Neural cell (in vitro differentiated cells): ENCODE data around the gene STRADA. TPM values are rescaled to one million over a fixed set of nuclear protein-coding genes. Genes with fewer than 3 reads are reported as not detected.

Experiments used
- H2AFZ ChIP-seq: fragments of 200-600, 300-800 bp; sonication (generic), shearing (Covaris generic); 2 replicates; pipeline ENCODE4 v1.6.0; 2014; ENCODE audit warnings: low read depth, mild to moderate bottlenecking, antibody characterized with exemption, low read length, moderate library complexity
- H3F3A ChIP-seq: fragments of 200-600 bp; shearing (Covaris generic); 2 replicates; pipeline ENCODE4 v1.6.1; 2016; ENCODE audit warnings: mild to moderate bottlenecking, moderate library complexity, mixed read lengths, antibody characterized with exemption, low read length; ENCODE audit not compliant: insufficient read depth, poor library complexity, severe bottlenecking
- H3K27ac ChIP-seq: fragments of 200-600, 300-800 bp; sonication (generic), shearing (Covaris generic); 2 replicates; pipeline ENCODE4 v1.5.1; 2014; ENCODE audit warnings: mild to moderate bottlenecking, low read length, moderate library complexity
- H3K27me3 ChIP-seq: fragments of 300-800, 200-600 bp; sonication (generic), shearing (Covaris generic); 2 replicates; pipeline ENCODE4 v1.6.0; 2014; ENCODE audit warnings: mild to moderate bottlenecking, low read depth, low read length, moderate library complexity; ENCODE audit not compliant: insufficient read depth
- H3K36me3 ChIP-seq: fragments of 300-800, 200-600 bp; sonication (generic), shearing (Covaris generic); 2 replicates; pipeline ENCODE4 v1.5.1; 2014; ENCODE audit warnings: mild to moderate bottlenecking, antibody characterized with exemption, low read length, moderate library complexity; ENCODE audit not compliant: insufficient read depth
- H3K4me2 ChIP-seq: fragments of 300-800, 200-600 bp; sonication (generic), shearing (Covaris generic); 2 replicates; pipeline ENCODE4 v1.6.0; 2014; ENCODE audit warnings: mild to moderate bottlenecking, low read length
- H3K4me3 ChIP-seq: fragments of 300-800, 200-600 bp; sonication (generic), shearing (Covaris generic); 2 replicates; pipeline ENCODE4 v1.5.1; 2014; ENCODE audit warnings: mild to moderate bottlenecking, low read length, moderate library complexity
- H3K79me2 ChIP-seq: fragments of 200-600 bp; shearing (Covaris generic); replicated peaks from 2 replicates; pipeline ENCODE4 v1.6.0; 2014; ENCODE audit warnings: mild to moderate bottlenecking, low read length, moderate library complexity; ENCODE audit not compliant: insufficient read depth
- H3K9ac ChIP-seq: fragments of 300-800, 200-600 bp; sonication (generic), shearing (Covaris generic); 2 replicates; pipeline ENCODE4 v1.6.1; 2016; ENCODE audit warnings: mild to moderate bottlenecking, low read length, mixed read lengths
- H3K9me2 ChIP-seq: fragments of 200-600 bp; shearing (Covaris generic); 2 replicates; pipeline ENCODE4 v1.6.1; 2016; ENCODE audit warnings: mild to moderate bottlenecking, low read length, mixed read lengths; ENCODE audit not compliant: insufficient read depth
- H3K9me3 ChIP-seq: fragments of 200-600, 300-800 bp; sonication (generic), shearing (Covaris generic); 2 replicates; pipeline ENCODE4 v1.6.1; 2016; ENCODE audit warnings: mild to moderate bottlenecking, mixed run types, low read length, moderate library complexity, mixed read lengths
- H4K20me1 ChIP-seq: fragments of 200-600 bp; shearing (Covaris generic); 2 replicates; pipeline ENCODE4 v1.6.1; 2016; ENCODE audit warnings: mild to moderate bottlenecking, mixed run types; ENCODE audit not compliant: insufficient read depth
- EP300 ChIP-seq: fragments of 450-650 bp; conservative IDR thresholded peaks from 2 replicates; pipeline ENCODE4 v1.6.1; 2014; ENCODE audit warnings: antibody characterized with exemption, mild to moderate bottlenecking, moderate library complexity; ENCODE audit not compliant: poor library complexity, severe bottlenecking
- EZH2 ChIP-seq: fragments of 200-600, 300-800 bp; shearing (Covaris generic), sonication (generic); IDR thresholded peaks from 2 replicates; pipeline ENCODE4 v1.6.1; 2014; ENCODE audit warnings: antibody characterized with exemption, low read length, borderline replicate concordance, mild to moderate bottlenecking; ENCODE audit not compliant: insufficient read depth, poor library complexity, severe bottlenecking
- MXI1 ChIP-seq: fragments of 450-650 bp; conservative IDR thresholded peaks from 2 replicates; pipeline ENCODE4 v1.6.1; 2014; ENCODE audit warnings: antibody characterized with exemption, mild to moderate bottlenecking; ENCODE audit not compliant: poor library complexity, severe bottlenecking
- POLR2AphosphoS5 ChIP-seq: IDR thresholded peaks from 2 replicates; pipeline ENCODE4 v1.6.1; 2012
- REST ChIP-seq: IDR thresholded peaks from 2 replicates; pipeline ENCODE4 v1.6.1; 2012; ENCODE audit warnings: borderline replicate concordance
- polyA plus RNA-seq: library from polyadenylated mRNA; depleted of rRNA; stranded (reverse); fragments of >200 nt; gene quantifications from 2 replicates; pipeline ENCODE4 v1.2.3, GENCODE V29; 2014
- TF ChIP-seq, protein P1 (sequence below): fragments of 450-650 bp; IDR thresholded peaks from 2 replicates; pipeline ENCODE4 v1.5.1; 2014; ENCODE audit warnings: antibody characterized with exemption, mild to moderate bottlenecking, moderate library complexity; ENCODE audit not compliant: poor library complexity, severe bottlenecking

Gene STRADA
- polyA plus RNA-seq, 1 donor from 2014 or later, result 18.4 TPM

GRCh38 chr17:63701456-63701820, 40.2 kb downstream of the STRADA start:
- H3F3A ChIP-seq, result no peaks in the 10 kb centered on the region
- peaks cover 6% of the 10 kb centered on the region for H3K79me2 ChIP-seq
- no peaks in the 10 kb centered on the region for H3K27me3 ChIP-seq
- no peak overlapping the region for H3K9ac ChIP-seq
- H2AFZ ChIP-seq, result no peak overlapping the region
- TF ChIP-seq EZH2, result no peak
- no peak for TF ChIP-seq MXI1
- no peak overlapping the region for H3K4me2 ChIP-seq
- H3K9me3 ChIP-seq, result no peaks in the 10 kb centered on the region
- H3K36me3 ChIP-seq, result no peaks in the 10 kb centered on the region
- no peaks in the 10 kb centered on the region for H3K9me2 ChIP-seq
- no peaks in the 10 kb centered on the region for H4K20me1 ChIP-seq
- peak overlapping the region; percentile 59 for H3K4me3 ChIP-seq
- H3K27ac ChIP-seq, result no peak overlapping the region

- peak overlapping the region; percentile 66 for H3K4me3 ChIP-seq
- no peaks in the 10 kb centered on the region for H4K20me1 ChIP-seq
- H3K9me2 ChIP-seq, result no peaks in the 10 kb centered on the region
- peak overlapping the region; percentile 45 for H2AFZ ChIP-seq
- H3K9ac ChIP-seq, result peak overlapping the region; percentile 86
- no peaks in the 10 kb centered on the region for H3K36me3 ChIP-seq
- no peaks in the 10 kb centered on the region for H3F3A ChIP-seq
- TF ChIP-seq EP300 (no peak), POLR2AphosphoS5 (no peak), REST (no peak)
- TF ChIP-seq, protein P1, sequence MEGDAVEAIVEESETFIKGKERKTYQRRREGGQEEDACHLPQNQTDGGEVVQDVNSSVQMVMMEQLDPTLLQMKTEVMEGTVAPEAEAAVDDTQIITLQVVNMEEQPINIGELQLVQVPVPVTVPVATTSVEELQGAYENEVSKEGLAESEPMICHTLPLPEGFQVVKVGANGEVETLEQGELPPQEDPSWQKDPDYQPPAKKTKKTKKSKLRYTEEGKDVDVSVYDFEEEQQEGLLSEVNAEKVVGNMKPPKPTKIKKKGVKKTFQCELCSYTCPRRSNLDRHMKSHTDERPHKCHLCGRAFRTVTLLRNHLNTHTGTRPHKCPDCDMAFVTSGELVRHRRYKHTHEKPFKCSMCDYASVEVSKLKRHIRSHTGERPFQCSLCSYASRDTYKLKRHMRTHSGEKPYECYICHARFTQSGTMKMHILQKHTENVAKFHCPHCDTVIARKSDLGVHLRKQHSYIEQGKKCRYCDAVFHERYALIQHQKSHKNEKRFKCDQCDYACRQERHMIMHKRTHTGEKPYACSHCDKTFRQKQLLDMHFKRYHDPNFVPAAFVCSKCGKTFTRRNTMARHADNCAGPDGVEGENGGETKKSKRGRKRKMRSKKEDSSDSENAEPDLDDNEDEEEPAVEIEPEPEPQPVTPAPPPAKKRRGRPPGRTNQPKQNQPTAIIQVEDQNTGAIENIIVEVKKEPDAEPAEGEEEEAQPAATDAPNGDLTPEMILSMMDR, result peak; percentile 43
- no peaks in the 10 kb centered on the region for H3K27me3 ChIP-seq
- no peaks in the 10 kb centered on the region for H3K9me3 ChIP-seq
- H3K4me2 ChIP-seq, result no peak overlapping the region
- peak overlapping the region; percentile 67 for H3K27ac ChIP-seq
- H3K79me2 ChIP-seq, result peaks cover 6% of the 10 kb centered on the region
Measured at GRCh38 chr17:63700528-63701455, 40.8 kb downstream of the STRADA start.
